Kidney (tissue), 14 donors: ENCODE data around the gene MAP6. TPM values are rescaled to one million over a fixed set of nuclear protein-coding genes. Genes with fewer than 3 reads are reported as not detected.

Experiments
- DNase-seq, 5 donors: peaks; one replicate each; pipeline ENCODE4 v3.0.0-alpha.2; 2013 to 2020
- FAIRE-seq: peaks from 2 replicates; lab custom pipeline; 2012; peaks lifted over from hg19 to GRCh38; lab: Jason Lieb, UNC
- H3K27ac ChIP-seq, 2 donors: one replicate each; pipeline ENCODE4 v1.7.0; 2013; ENCODE audit warnings: low read depth in 2 of 2, low read length in 2 of 2, inconsistent platforms in 1 of 2
- H3K27me3 ChIP-seq: one replicate; pipeline ENCODE4 v1.7.1; 2013; ENCODE audit warnings: low read length, inconsistent platforms; ENCODE audit not compliant: control insufficient read depth, insufficient read depth
- H3K36me3 ChIP-seq, 3 donors: one replicate each; pipeline versions ENCODE4 v1.7.0 to v1.7.1; 2013; ENCODE audit warnings: low read length in 3 of 3, control low read depth in 1 of 3, inconsistent platforms in 1 of 3; ENCODE audit not compliant: insufficient read depth in 3 of 3, control insufficient read depth in 2 of 3
- H3K4me1 ChIP-seq, 3 donors: one replicate each; pipeline versions ENCODE4 v1.7.0 to v1.7.1; 2013; ENCODE audit warnings: low read length in 3 of 3, inconsistent platforms in 1 of 3, low read depth in 1 of 3; ENCODE audit not compliant: control insufficient read depth in 2 of 3, insufficient read depth in 2 of 3
- H3K4me3 ChIP-seq, 3 donors: one replicate each; pipeline versions ENCODE4 v1.7.0 to v1.8.1; 2013; ENCODE audit warnings: low read length in 3 of 3, control low read depth in 1 of 3, inconsistent platforms in 1 of 3
- H3K9ac ChIP-seq, 3 donors: one replicate each; pipeline versions ENCODE4 v1.7.0 to v1.7.1; 2013; ENCODE audit warnings: low read length in 3 of 3, control low read depth in 1 of 3, inconsistent platforms in 1 of 3
- H3K9me3 ChIP-seq, 3 donors: one replicate each; pipeline versions ENCODE4 v1.7.0 to v1.7.1; 2013; ENCODE audit warnings: low read length in 3 of 3, control low read depth in 1 of 3, inconsistent platforms in 1 of 3; ENCODE audit not compliant: control insufficient read depth in 2 of 3, insufficient read depth in 1 of 3
- CTCF ChIP-seq: IDR thresholded peaks from 3 replicates; pipeline ENCODE4 v1.5.1; 2012; ENCODE audit warnings: mild to moderate bottlenecking, moderate library complexity, borderline replicate concordance; ENCODE audit not compliant: insufficient read depth; ENCODE audit errors: extremely low read depth
- intact Hi-C: fragments of 100-400 bp; cut with DNase I; formaldehyde crosslinking; loops from one replicate; pipeline ENCODE4 v1.11.1; 2022
- polyA plus RNA-seq: library from polyadenylated mRNA; stranded (reverse); fragments of 350-450 nt; fragmentation: Illumina TruSeq; extraction: RNeasy Lipid Tissue Mini Kit (QIAGEN cat#74804); gene quantifications from one replicate; pipeline ENCODE4 v1.2.3, GENCODE V29; 2014; ENCODE audit warnings: low read depth, low replicate concordance; ENCODE audit not compliant: insufficient read depth
- total RNA-seq: library from RNA; stranded (reverse); fragmentation: NEBNext Ultra II Directional; extraction: Animal tissue kit (Norgen Biotek cat#: 25700); gene quantifications from one replicate; pipeline ENCODE4 v1.2.1, GENCODE V29; 2021
- donor health status: control.
- donor health status: control.
- donor health status: control.
- donor health status: control.
- donor health status: control.
- donor health status: DM: yes; HTN: yes; CAD: no.
- donor health status: Normal renal cell carcinoma (clear cell type).

Gene MAP6
- total and polyA plus RNA-seq, 2 donors from 2014 or later: 7.7 to 21.3 TPM

GRCh38 chr11:75596914-75597313, 71.9 kb downstream of the MAP6 start:
- DNase-seq: no peak

GRCh38 chr11:75595429-75595828, 73.4 kb downstream of the MAP6 start:
- Histone ChIP-seq H3K9ac (no peak overlapping the region), H3K27me3 (no peaks in the 10 kb centered on the region), H3K27ac (no peak overlapping the region), H3K4me1 (no peaks in the 10 kb centered on the region), H3K9me3 (no peaks in the 10 kb centered on the region), H3K36me3 (no peaks in the 10 kb centered on the region), H3K4me3 (no peak overlapping the region)
- DNase-seq (no peak), FAIRE-seq (no peak)
- no peak for TF ChIP-seq CTCF
- intact Hi-C loops: no loop called here

More at GRCh38 chr11:75596914-75597313, 71.9 kb downstream of the MAP6 start:
- no peak for TF ChIP-seq CTCF
- no peaks in the 10 kb centered on the region for H3K9me3 ChIP-seq
- H3K27ac ChIP-seq: no peak overlapping the region
- intact Hi-C loops: no loop called here
- FAIRE-seq: no peak
- H3K4me1 ChIP-seq: no peaks in the 10 kb centered on the region
- H3K4me3 ChIP-seq: no peak overlapping the region
- H3K27me3 ChIP-seq: no peaks in the 10 kb centered on the region
- no peak overlapping the region for H3K9ac ChIP-seq
- H3K36me3 ChIP-seq: no peaks in the 10 kb centered on the region

GRCh38 chr11:75594211-75594610, 74.6 kb downstream of the MAP6 start:
- no peak overlapping the region for H3K4me3 ChIP-seq
- no peaks in the 10 kb centered on the region for H3K27me3 ChIP-seq
- no peak for FAIRE-seq
- H3K4me1 ChIP-seq: no peaks in the 10 kb centered on the region
- intact Hi-C loops: no loop called here
- DNase-seq: no peak
- H3K27ac ChIP-seq: no peak overlapping the region
- H3K36me3 ChIP-seq: no peaks in the 10 kb centered on the region
- no peaks in the 10 kb centered on the region for H3K9me3 ChIP-seq
- no peak overlapping the region for H3K9ac ChIP-seq
- no peak for TF ChIP-seq CTCF
